DMS153 (cell line): ENCODE results near the gene RRP1.
"Not testable (repeated sequence)": the region's sequence is repeated elsewhere in the genome, so short reads cannot be mapped to it uniquely, and the experiment has no call there.

Experiments
- DNase-seq: peaks from one replicate; lab custom pipeline; 2025; lab: John Stamatoyannopoulos, UW

Gene RRP1

DNA sequence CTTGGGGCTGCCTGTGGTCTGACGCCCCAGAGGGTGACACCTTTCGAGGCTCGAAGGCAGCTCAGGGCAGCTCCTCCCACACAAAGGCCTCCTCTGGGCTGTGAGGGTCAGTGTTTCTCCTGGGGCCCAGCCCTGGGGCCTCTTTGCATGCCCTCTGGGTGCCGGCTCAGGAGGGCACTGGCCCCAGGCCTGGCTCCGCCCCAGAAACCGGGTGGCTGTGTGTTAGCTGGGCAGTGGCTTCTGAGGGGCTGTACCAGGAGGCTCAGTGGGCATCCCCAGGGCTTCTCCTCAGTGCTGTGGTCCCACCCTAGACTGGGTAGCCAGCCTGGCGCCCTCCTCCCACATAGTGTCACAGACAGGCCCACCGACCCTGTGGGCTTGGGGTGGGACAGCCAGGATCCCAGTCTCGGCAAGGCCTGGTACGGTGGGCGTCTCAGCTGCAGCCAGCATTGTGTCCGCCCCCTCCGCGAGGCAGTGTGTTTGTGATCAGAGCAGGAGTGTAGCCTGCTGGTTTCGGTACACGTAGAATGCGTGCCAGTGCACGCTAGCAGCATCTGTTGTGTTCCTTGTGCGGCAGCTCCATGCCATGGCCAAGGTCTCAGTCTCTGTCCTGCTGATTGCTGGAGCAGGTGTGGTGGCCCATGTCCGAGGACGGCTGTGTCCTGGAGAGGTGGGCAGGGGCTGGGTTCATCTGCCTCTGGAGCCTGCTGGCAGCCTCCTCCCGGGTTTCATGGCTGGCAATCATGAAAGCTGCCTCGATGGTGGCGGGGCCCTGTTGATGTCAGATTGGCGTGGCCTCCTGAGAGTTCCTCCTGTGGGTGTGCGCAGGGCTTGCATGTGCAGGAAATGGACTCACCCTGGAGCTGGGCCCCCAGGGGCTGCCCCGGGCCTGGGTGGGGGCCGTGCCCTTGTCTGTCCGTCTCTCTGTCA, 28.0 kb downstream of the RRP1 start:
- DNase-seq: no peak

DNA sequence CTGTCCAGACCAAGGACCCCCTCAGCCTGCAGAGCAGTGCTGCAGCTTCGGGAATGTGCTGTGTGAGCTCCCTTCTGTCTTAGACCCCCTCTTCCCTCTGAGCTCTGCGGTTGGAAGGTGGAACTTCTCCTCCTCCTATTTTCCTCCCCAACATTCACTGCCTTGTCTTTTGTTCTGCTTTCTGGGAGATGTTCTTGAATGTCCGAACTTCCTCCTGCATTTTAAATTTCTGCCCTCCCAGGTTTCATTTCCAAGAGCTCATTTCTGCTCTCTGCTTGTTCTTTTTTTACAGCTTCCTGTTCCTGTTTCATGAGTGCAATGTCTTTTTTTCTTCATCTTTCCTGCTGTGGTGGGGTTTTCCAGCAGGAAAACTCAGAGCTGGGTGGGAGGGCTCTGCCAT, 29.3 kb downstream of the RRP1 start:
- DNase-seq: no peak

DNA sequence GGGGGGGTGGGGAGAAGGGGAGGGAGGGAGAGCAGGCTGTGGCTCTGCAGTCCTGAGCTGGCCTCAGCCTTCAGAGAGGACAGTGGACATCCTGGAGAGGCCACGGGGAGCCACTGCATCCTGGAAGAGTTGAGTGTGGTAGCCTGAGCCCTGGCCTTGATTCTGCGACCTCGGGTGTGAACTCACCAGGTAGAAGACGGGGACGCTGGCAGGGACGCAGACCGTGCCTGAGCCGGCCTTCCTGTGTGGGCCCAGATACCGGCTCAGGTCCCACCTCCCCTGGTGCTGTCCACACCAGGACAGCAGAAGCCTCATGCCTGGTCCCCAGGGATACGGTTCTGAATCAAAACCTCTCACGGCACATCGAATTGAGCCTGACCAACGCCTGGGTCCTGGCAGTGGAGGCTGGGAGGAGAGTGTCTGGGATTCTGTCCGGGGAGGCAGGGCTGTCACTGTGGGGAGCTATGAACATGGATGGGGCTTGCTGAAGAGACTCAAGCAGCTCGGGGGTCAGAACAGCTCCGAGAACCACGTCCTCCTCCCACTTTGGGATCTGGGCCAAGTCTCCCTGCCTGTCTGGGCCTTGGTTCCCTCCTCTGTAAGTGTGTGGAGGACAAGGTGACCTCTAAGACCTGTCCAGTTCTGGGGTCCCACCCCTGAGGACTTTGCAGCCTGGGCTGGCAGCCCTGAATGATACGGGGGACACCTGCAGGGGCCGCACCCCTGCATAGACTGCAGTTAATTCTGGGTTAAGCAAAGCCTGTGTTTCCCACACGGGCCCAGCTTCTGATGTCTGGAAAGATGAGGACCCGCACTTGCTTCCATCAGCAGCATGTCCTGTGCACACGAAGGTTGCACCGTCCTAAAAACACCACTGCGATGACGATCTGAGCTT, 30.4 kb downstream of the RRP1 start:
- DNase-seq: no peak

DNA sequence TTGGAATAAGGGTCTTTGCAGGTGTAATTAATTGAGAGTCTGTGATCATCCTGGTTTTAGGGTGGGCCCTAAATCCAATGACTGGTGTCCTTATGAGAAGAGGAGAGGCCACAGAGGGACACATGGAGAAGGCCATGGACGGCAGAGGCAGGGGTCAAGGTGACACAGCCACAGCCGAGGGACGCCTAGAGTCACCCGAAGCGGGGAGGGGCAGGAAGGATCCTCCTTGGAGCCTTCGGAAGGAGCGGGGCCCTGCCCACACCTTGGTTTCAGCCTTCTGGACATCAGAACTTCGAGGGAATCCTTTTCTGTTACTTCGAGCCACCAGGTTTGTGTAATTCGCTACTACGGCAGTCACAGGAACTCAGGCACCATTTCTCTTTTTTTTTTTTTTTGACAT, 31.1 kb downstream of the RRP1 start:
- DNase-seq: no peak

DNA sequence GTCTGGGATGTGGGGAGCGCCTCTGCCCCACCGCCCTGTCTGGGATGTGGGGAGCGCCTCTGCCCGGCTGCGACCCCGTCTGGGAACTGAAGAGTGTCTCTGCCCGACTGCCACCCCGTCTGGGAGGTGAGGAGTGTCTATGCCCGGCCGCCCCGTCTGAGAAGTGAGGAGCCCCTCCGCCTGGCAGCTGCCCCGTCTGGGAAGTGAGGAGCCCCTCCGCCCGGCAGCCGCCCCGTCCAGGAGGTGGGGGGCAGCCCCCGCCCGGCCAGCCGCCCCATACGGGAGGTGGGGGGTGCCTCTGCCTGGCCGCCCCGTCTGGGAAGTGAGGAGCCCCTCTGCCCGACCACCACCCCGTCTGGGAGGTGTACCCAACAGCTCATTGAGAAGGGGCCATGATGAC, 32.8 kb downstream of the RRP1 start:
- DNase-seq: not testable (repeated sequence)

DNA sequence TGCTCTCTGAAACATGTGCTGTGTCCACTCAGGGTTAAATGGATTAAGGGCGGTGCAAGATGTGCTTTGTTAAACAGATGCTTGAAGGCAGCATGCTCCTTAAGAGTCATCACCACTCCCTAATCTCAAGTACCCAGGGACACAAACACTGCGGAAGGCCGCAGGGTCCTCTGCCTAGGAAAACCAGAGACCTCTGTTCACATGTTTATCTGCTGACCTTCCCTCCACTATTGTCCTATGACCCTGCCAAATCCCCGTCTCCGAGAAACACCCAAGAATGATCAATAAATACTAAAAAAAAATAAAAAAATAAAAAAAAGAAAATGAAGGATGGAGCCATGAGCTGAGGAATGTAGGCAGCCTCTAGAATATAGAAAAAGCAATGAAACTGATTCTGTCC, 33.4 kb downstream of the RRP1 start:
- DNase-seq: not testable (repeated sequence)

DNA sequence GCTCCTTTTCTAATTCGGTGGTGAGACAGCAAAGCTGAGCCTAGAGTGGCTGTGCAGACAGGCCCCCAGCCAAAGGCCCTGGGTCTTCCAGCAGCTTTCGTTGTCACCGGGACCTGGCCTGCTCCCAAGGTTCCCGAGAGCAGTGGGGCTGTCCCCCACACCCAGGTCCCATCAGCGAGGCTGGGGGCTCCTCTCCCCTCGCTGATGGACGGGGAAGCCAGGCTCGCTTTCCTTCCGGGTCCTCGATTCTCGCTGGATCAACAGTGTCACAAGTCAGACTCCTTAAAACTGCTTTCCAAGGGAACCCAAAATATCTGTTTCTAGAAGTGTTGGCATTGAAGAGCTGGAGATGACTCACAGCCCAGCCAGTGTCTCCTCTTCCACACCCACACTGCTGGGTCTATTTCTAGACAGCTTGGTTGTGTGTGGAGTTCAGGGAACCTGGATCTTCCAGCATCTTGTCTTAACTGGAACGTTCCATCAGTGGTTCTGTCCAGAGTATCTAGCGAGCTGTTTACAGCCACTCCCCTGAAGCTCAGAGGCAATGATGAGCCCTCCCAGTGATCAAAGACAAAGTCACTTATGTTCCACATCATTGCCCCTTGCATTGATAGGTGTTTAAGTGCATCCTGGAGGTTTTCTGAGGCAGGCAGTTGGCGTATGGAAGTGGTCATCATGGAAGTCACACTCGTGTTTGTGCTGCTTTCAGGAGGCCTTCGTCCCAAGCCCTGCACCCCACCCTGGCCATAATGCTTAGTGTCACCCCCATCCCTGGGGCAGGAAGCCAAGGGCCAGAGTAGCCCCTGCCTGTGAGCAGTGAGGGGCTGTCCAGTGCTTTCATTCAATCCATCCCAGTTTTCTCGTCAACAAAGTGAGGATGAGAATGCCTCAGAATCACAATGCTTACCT, 35.2 kb downstream of the RRP1 start:
- DNase-seq: no peak

DNA sequence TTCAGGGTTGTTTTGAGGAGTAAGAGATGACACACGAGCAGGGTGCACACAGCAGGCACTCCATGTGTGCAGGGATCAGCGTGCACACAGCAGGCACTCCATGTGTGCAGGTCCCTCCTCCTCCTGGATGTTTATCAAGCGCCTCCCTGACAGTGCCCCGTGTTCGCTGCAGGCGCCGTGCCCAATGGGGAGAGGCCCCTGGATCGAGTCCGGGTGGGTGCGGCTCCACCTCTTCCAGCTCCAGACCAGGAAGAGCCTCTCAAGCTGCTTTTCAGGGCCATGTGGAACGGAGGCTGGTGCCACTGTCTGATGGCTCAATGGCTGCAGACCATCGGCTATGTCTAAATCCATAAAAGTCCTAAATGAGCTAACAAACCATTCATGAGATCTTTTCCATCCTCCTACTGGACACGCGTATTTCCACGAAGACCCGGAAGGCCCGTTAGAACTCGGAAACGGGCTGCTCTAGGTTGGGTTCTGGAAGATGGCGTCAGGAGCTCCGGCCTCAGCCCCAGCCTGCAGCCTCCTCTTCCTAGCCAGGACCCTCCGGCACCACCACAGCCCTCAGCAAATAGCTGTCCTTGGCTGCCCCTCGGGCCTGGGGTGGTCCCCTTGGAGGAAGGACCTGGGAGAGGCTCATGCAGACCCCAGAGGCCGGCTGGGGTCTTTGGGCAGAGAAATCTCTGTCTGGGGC, 36.0 kb downstream of the RRP1 start:
- DNase-seq: no peak

DNA sequence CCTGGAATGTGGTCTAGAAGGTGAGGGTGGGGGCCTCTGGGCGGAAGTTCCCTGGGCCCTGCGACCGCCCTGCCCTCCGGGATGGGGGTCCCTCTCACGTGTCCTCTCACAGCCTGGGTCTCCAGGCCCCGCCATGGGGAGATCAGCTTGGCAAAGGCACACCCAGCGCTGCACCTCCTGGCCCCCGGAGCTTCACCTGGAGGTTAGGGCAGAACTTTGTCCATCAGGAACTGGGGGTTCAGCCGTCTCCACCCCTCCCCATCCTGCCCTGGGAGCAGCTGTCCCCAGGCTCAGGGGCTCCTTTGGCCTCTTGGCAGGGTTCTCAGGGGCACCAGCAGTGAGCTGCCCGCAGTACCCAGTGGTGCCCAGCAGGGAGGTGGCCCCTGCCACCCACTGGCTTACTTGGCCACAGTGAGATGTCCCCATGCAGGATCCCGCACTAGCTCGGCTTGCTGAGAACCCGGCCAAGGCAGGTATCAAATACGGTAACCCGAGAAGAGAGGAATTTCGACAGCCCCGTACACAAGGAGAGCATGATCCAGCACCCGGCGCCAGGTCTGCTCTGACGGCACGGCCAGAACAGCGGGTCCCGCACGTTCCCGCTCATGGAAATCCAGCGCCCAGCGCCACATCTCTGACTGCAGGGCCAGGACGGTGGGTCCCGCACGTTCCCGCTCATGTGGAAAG, 36.7 kb downstream of the RRP1 start:
- peak; percentile 35 for DNase-seq

DNA sequence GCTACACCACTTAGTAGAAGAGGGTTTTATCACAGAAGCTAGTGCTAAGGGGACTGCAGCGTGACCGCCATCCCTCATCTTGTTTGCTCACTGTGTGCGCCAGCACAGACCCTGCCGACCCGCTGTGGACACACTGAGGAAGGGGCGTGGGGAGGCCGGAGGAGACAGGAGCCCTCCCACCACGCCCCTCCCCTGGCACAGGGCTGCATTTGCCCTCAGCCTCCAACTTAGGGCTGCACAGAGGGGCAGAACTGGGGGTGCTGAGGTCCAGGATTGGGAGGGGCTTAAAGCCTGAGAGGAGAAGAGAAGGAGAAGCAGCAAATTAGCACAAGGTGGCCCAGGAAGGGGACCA, 37.2 kb downstream of the RRP1 start:
- DNase-seq: no peak

DNA sequence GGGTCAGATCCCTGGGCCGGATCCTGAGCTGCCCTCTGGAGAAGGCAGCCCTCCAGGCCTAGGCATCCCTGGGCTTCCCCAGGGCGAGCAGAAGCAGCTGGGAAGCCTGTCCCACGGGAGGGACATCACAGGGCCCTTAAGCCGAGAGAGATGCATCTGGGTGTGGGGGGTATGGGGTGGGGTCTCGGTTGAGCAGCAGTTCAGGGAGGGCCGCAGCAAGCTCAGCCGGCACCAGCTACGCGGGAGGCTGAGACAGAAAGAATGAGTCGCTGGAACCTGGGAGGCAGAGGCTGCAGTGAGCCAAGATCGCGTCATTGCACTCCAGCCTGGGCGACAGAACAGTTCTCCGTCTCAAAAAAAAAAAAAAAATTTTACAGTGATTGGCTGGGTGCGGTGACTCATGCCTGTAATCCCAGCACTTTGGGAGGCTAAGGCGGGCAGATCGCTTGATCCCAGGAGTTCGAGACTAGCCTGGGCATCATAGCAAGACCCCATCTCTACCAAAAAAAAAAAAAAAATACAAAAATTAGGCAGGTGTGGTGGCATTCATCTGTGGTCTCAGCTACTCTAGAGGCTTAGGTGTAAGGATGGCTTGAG, 37.7 kb downstream of the RRP1 start:
- DNase-seq: no peak

DNA sequence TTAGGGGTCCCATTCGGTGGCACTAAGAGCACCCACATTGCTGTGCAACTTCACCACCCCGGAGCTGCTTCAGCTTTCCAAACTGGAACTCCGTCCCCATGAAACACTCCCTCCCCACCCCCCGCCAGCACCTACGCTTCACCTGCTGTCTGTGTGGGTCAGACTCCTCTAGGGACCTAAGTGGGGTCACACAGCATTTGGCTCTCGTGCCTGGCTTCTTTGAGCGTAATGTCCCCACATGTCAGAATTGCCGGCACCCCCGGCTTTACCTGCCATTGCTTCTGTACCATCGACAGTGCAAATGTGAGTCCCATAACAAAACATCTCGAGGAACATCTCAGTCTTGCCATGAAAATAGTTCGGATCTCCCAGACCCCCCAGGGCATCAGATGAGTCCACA, 39.8 kb downstream of the RRP1 start:
- DNase-seq: no peak

DNA sequence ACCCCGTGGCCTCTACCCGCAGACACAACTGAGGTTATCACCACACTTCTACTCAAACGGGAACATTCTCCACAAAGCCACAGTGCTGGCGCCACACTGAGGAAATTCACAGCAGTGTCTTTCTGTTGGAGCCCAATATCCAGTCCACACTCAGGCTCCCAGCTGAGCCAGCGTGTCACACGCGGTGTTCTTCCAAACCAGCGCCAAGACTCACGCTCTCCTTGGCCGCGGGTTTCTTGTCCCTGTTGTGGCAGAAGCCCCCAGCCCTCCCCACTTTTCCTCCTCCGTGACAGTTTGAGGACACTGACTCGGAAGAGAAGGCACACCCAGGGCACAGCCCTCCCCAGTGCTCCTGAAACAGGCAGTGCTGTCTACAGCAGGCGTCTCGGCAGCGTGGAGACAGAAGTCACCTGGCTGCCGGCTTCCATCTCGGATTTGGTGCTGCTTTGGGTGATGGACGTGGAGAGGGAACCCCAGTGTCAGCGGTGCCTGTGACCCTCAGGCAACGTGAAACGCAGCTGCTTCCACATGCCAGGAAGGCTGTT, 40.3 kb downstream of the RRP1 start:
- DNase-seq: no peak

DNA sequence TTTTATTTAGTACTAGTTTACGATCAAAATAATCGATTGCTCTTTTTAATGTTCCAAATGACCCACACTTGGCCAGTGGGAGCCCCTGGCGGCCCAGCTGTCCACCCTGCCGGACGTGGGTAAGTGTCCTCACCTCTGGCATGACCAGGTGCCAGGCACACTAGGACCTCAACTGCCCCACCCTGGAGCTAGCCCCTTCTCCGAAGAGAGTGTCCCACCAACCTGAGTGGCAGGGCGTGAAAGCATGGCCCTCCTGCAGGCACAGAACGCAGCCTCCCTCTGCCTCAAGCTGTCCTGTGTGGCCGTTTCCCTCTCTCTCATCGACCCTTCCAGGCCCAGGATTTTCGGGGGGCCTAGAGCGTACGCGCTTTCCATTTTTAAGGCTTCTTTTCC, 42.8 kb downstream of the RRP1 start:
- no peak for DNase-seq

DNA sequence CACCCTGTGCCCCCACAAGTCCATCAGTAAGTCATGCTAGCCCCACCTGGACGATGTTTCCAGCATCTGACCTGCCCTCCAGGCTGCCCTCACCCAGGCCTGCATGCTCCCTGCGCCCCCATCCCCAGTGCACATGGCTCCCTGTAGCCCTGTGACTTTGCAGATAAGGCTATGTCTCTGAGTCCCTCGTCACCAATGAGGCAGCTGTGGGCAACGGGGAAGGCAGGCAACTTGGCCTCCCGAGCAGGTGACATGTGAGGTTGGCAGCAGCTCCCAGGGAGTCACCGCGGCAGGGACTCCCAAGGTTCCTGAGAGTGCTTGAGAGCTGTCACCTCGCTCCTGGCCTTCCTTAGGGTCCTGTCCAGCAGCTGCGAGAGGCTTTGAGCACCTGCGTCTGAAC, 43.3 kb downstream of the RRP1 start:
- no peak for DNase-seq

DNA sequence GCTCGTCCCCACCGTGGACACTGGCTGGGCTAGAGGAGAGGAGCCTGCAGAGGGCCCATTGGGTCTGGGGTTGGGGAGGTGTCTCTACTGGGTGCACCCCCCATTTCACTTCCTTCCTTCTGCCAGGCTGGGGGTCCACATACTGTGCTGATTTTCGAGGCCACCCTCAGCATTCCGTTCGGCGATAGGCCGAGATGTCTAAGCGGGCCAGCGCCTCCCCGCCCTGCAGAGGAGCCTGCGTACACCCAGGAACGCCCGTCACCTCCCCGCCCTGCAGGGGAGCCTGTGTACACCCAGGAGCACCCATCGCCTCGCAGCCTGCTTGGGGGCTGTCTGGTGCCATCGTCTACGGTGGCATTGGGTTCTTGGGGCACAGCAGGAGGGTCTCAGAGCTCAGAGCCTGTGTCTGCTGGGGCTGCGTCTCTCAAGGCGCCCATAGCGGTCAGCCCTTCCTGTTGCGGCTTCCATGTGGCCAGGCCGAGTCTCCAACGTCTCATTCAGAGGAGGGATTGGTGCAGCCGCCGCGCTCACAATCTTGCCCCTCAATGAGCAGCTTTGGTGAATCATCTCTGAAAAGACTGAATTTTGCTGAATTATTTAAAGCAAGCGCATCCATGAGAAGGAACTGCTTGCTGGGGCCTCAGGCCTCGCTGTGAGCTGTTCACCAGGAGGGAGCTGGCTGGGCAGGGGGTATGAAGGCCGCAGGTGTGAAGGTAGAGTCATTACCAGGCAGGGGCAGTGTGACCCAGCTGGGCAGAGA, 44.9 kb downstream of the RRP1 start:
- DNase-seq: no peak

DNA sequence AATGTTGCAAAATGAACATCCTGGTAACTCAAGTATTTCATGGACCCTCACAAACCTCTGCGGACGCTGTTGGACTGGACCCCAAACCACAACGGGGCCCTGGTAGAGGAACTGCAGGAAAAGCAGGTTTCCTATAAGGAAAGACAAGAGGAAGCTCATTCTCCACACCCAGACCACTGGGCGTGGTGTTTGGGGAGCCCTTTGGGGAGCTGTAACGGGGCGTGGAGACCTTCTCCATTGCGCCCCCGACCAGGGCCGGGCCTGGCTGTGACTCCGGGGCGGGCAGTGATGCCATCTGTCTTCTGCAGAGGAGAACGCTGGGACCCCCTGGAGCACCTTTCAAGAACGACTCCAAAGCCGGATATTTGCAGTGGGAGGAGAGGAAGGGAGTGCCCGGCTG, 45.7 kb downstream of the RRP1 start:
- no peak for DNase-seq

DNA sequence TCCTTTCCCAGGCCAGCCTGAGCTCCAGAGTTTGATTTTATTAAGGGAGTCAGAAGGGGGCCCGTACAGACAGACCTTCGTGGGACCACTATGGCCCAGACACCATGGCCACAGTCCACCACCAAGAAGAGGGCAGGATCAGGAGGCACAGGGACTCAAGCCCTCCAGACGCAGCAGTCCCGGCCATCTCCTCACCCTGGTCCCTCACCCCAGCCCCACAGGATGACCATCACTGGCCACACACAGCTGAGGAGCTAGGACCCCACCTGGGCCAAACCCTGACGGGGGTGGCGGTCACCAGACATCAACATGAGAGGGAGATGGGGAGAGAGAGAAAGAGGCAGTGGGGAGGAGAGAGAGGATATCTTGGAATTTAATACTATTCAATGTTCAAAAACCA, 46.5 kb downstream of the RRP1 start:
- DNase-seq: no peak

DNA sequence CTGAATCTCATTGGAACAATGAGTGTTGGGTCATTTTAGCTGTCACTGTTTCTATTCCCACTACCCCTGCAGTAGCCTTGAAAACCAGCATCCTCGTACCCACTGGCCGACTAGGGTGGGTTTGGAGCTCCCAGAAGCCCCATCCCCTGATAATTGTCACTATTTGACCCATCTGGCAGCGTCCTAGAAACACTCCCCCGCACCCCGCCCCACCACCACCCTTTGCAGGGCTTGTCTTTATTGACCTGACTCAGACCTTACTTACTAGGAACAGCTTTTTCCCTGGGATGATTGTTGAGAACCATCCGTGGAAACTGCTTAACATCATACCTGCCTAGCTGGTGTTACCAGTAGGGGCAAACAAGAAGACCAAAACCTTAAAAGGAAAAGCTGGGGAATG, 47.2 kb downstream of the RRP1 start:
- no peak for DNase-seq
